GM21619 (cell line): ENCODE measurements around the gene ENAM.

Source experiments
- ATAC-seq: cut with Tn5 transposase; IDR thresholded peaks from one replicate; pipeline ENCODE4 v1.9.1; 2021; ENCODE audit not compliant: unreplicated experiment

ENAM gene, protein sequence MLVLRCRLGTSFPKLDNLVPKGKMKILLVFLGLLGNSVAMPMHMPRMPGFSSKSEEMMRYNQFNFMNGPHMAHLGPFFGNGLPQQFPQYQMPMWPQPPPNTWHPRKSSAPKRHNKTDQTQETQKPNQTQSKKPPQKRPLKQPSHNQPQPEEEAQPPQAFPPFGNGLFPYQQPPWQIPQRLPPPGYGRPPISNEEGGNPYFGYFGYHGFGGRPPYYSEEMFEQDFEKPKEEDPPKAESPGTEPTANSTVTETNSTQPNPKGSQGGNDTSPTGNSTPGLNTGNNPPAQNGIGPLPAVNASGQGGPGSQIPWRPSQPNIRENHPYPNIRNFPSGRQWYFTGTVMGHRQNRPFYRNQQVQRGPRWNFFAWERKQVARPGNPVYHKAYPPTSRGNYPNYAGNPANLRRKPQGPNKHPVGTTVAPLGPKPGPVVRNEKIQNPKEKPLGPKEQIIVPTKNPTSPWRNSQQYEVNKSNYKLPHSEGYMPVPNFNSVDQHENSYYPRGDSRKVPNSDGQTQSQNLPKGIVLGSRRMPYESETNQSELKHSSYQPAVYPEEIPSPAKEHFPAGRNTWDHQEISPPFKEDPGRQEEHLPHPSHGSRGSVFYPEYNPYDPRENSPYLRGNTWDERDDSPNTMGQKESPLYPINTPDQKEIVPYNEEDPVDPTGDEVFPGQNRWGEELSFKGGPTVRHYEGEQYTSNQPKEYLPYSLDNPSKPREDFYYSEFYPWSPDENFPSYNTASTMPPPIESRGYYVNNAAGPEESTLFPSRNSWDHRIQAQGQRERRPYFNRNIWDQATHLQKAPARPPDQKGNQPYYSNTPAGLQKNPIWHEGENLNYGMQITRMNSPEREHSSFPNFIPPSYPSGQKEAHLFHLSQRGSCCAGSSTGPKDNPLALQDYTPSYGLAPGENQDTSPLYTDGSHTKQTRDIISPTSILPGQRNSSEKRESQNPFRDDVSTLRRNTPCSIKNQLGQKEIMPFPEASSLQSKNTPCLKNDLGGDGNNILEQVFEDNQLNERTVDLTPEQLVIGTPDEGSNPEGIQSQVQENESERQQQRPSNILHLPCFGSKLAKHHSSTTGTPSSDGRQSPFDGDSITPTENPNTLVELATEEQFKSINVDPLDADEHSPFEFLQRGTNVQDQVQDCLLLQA

GRCh38 chr4:70628444-70628843 lies at the start of gene ENAM:
Gene ENAM (plus strand): TSS chr4:70628744. CDS start chr4:70629501, 757 bp downstream.
- no peak for ATAC-seq

DNA sequence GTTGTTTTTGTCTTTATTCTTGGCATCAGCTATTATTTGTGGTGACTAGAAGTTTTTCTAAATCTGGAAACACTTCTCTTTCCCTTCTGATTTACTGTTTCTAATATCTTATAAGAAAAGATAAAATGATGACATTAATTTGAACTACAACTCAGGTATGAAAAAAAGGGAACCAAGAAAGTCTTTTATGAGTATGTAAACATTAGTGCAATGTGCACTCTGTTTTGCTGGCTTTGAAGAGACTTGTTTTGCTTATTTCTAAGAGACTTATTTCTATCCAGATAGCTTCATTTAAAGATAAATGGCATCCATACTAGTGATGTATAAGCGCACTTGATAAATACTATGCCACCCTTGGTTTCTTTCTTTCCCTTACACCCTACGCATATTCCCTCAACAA lies 46.6 kb upstream of the ENAM start:
- no peak for ATAC-seq

- ATAC-seq: no peak
These were observed 44.4 kb upstream of the ENAM start for GRCh38 chr4:70583952-70584834.

GRCh38 chr4:70586841-70587240 lies 41.7 kb upstream of the ENAM start:
- no peak for ATAC-seq

DNA sequence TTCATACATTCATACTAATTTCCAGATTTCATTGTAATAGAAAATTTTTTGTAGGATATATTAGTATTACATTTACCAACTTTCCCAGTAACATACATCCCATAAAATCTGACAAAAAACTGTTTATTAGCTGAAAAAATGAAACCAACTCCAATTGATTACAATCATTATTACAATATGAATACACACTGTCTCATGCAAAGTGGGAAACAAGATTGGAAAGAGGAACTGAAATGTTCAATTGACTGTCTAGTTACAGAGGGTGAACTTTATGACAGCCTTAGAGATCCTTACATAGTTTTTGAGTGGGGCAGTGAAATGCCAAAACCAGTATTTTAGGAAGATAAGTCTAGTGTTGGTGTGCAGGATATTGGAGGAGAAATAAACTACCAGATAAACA lies 38.8 kb upstream of the ENAM start:
- peak; percentile 92 for ATAC-seq

DNA sequence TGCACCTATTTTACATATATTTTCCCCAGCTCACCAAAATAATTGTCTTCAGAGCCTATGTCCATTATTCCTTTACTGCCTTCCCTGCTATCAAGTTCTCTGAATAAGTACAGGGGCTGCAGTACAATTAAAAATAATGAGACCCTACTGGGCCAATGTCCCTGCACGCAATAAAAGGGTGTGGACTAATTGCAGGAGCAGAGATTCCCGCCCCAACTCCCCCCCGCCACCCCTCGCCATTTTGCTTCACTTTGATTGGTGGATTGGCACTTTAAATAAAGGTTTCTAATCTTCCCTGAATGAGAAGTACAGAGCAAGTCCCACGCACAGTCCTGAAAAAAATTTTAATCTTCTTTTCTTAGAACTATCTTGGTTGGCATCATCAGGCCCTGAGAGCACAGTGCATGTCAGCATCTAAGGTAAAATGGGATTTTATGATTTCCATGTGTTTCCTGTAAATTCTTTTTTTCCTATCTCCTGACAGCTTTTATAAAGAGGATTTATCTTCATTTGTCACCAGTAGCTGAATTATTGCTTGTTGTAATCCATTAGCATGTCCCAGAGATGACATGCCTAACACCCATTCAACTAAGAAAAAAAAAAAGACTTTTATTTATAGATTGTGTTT lies 36.5 kb upstream of the ENAM start, which contains the start of gene AMBN:
Gene AMBN, plus strand, starts transcription at position 302 of the 628 bp plus-strand sequence. Its CDS starts 103 bp downstream, at position 405.
- ATAC-seq: no peak

GRCh38 chr4:70594196-70594595 lies 34.3 kb upstream of the ENAM start:
- ATAC-seq: no peak

GRCh38 chr4:70600305-70600704 lies 28.2 kb upstream of the ENAM start:
- ATAC-seq: no peak

GRCh38 chr4:70600977-70601376 lies 27.6 kb upstream of the ENAM start:
- ATAC-seq: no peak

DNA sequence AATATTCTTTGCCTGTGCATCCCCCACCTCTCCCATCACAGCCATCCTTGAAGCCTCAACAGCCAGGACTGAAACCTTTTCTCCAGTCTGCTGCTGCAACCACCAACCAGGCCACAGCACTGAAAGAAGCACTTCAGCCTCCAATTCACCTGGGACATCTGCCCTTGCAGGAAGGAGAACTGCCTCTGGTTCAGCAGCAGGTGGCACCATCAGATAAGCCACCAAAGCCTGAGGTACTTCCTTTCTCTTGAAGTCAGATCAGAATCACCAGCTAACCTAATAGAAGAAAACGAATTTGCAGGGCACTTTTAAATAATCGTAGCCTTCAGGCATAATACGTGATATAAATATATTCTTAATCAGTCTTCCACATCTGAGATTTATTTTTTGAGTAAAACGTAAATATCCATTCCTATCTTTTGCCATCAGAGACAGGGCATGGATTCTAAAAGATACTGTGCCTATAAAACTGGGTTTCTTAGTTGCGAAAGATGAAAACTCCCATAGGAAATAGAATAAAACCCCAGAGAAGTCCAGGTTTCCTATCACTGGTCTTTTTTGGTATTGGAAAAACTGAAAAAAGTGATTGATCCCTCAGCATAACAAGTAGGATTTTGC lies 27.0 kb upstream of the ENAM start:
- ATAC-seq: peak; percentile 98

DNA sequence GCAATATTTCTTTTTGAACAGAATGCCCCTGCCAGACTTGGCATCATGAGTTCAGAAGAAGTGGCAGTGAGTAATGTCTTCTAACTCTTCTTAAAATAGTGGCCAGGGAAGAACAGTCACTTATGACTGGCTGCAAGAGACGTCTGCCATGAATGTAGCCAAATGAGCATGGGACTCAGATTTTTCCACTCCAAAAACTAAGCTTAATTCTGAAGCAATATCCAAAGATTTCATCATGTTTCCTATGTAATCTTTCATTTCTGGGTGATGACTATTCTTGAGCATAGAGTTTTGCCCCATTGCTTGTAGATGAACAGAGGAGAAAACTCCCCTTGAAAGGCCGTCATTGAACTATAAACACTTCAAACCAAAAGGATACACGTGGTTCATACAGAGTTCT lies 24.7 kb upstream of the ENAM start:
- ATAC-seq: no peak

- no peak for ATAC-seq
These were observed 22.1 kb upstream of the ENAM start for GRCh38 chr4:70606459-70606858.

- ATAC-seq: no peak
These were observed 21.1 kb upstream of the ENAM start for GRCh38 chr4:70607334-70607853.

DNA sequence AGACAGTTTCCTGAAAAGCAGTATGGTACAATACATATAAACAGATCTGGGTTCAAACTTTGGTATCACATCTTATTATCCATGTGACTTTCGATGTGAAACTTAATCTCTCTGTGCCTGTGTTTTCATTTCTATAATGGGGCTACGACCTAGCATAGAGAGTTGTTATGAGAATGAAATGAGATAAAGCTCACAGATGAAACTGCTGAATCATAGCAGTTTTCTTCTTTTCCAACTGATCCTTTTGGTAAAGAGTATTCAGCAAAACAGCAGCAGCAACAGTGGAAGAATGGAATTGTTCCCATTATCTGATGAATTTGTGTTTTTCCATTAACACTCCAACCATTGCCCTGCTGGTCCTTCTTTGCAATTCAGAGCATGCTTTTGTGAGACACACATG lies 20.2 kb upstream of the ENAM start:
- ATAC-seq: no peak

- ATAC-seq: peak; percentile 67
These were observed 15.0 kb upstream of the ENAM start for GRCh38 chr4:70613306-70614183.

DNA sequence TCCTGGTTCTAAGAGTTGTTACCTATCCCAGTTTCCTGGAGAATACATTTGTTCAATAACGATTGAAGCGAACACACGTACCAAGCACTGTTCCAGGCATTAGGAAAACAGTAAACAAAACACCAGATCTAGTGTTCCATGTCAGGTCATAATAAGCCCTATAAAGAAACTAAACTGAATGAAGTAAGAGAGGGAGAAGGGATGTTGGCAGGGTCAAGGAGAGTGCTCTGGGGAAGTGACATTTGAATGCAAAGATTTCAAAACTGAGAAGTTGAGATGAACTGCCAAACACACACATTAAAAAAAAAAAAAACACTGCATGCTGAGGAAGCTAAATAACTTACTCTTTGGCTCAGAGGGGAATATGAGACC lies 14.4 kb upstream of the ENAM start:
- ATAC-seq: no peak

- no peak for ATAC-seq
These were observed 9.3 kb upstream of the ENAM start for GRCh38 chr4:70619288-70619687.

- no peak for ATAC-seq
These were observed 8.8 kb upstream of the ENAM start for GRCh38 chr4:70619778-70620177.
